ENCODE data around the gene FUBP1. TPM values are rescaled to one million over a fixed set of nuclear protein-coding genes. Genes with fewer than 3 reads are reported as not detected.

FUBP1 gene
- total and polyA plus RNA-seq, 2 of the 13 experiments (the other 11 are each of a cell fraction or from before 2014, with no cell fraction given), result 98.1 to 166 TPM

DNA sequence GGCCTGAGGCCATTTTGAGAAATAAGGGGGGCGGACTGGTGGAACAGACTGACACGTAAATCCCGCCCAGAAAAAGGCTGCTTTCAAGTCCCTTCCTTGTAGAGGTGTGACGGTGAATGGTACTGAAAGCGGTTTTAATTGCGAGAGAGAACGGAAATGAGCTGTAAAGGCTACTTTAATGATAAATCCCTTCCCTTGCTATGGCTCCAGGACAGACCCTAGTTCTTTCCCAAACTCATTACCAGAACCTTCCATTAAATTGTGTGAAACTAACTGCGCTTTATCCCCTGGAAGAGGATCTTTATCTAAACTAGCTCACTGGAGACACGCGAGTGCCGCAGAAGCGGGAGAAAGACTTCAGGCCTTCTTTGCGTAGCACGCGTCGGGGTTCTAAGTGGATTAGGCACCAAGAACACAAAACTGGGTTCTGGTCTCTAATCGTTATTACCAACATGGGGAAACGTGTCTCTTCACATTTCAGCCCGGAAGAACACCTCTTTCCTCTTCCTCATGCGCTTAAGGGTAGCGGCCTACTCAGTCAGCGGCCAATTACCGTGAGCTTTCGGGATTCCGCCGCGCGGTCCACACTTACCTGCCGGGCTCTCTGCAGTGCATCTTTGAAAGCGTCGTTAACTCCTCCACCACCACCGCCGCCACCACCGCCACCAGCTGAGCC is 441 bp downstream of the FUBP1 start (continued):
- TF ChIP-seq, protein P1, sequence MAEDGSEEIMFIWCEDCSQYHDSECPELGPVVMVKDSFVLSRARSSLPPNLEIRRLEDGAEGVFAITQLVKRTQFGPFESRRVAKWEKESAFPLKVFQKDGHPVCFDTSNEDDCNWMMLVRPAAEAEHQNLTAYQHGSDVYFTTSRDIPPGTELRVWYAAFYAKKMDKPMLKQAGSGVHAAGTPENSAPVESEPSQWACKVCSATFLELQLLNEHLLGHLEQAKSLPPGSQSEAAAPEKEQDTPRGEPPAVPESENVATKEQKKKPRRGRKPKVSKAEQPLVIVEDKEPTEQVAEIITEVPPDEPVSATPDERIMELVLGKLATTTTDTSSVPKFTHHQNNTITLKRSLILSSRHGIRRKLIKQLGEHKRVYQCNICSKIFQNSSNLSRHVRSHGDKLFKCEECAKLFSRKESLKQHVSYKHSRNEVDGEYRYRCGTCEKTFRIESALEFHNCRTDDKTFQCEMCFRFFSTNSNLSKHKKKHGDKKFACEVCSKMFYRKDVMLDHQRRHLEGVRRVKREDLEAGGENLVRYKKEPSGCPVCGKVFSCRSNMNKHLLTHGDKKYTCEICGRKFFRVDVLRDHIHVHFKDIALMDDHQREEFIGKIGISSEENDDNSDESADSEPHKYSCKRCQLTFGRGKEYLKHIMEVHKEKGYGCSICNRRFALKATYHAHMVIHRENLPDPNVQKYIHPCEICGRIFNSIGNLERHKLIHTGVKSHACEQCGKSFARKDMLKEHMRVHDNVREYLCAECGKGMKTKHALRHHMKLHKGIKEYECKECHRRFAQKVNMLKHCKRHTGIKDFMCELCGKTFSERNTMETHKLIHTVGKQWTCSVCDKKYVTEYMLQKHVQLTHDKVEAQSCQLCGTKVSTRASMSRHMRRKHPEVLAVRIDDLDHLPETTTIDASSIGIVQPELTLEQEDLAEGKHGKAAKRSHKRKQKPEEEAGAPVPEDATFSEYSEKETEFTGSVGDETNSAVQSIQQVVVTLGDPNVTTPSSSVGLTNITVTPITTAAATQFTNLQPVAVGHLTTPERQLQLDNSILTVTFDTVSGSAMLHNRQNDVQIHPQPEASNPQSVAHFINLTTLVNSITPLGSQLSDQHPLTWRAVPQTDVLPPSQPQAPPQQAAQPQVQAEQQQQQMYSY (CRISPR knock-in tag; IDR thresholded peaks at IDR 0.05), result 0 out of 2 replicates have a peak, but pooled peaks have one; percentile 27
- TF ChIP-seq HOXD1 (CRISPR knock-in tag; IDR thresholded peaks at IDR 0.05) (peak; percentile 34; the same call in 1 of the 2 replicates), ZNF292 (CRISPR knock-in tag; IDR thresholded peaks at IDR 0.05; ENCODE audit: borderline replicate concordance, low read depth) (no peak), TOPORS (CRISPR knock-in tag; IDR thresholded peaks at IDR 0.05) (0 out of 2 replicates have a peak, but pooled peaks have one; percentile 22), HNRNPLL (IDR thresholded peaks at IDR 0.05; ENCODE audit: low read depth, low read length, poor library complexity, severe bottlenecking) (peak; percentile 24), ZNF609 (CRISPR knock-in tag; IDR thresholded peaks at IDR 0.05; ENCODE audit: borderline replicate concordance) (no peak), ZHX2 (IDR thresholded peaks at IDR 0.05; ENCODE audit: low read depth) (no peak), ZHX2 (CRISPR knock-in tag; IDR thresholded peaks at IDR 0.05; ENCODE audit: borderline replicate concordance) (0 out of 2 replicates have a peak, but pooled peaks have one; percentile 63)
- TF ChIP-seq, protein P2, sequence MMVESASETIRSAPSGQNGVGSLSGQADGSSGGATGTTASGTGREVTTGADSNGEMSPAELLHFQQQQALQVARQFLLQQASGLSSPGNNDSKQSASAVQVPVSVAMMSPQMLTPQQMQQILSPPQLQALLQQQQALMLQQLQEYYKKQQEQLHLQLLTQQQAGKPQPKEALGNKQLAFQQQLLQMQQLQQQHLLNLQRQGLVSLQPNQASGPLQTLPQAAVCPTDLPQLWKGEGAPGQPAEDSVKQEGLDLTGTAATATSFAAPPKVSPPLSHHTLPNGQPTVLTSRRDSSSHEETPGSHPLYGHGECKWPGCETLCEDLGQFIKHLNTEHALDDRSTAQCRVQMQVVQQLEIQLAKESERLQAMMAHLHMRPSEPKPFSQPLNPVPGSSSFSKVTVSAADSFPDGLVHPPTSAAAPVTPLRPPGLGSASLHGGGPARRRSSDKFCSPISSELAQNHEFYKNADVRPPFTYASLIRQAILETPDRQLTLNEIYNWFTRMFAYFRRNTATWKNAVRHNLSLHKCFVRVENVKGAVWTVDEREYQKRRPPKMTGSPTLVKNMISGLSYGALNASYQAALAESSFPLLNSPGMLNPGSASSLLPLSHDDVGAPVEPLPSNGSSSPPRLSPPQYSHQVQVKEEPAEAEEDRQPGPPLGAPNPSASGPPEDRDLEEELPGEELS (CRISPR knock-in tag; IDR thresholded peaks at IDR 0.05), result peak; percentile 19; the same call in 1 of the 2 replicates
- TF ChIP-seq, protein P3, sequence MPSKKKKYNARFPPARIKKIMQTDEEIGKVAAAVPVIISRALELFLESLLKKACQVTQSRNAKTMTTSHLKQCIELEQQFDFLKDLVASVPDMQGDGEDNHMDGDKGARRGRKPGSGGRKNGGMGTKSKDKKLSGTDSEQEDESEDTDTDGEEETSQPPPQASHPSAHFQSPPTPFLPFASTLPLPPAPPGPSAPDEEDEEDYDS (CRISPR knock-in tag; IDR thresholded peaks at IDR 0.05), result 0 out of 2 replicates have a peak, but pooled peaks have one; percentile 18
